ENCODE results near the gene GPRASP3.

The GPRASP3 gene

DNA sequence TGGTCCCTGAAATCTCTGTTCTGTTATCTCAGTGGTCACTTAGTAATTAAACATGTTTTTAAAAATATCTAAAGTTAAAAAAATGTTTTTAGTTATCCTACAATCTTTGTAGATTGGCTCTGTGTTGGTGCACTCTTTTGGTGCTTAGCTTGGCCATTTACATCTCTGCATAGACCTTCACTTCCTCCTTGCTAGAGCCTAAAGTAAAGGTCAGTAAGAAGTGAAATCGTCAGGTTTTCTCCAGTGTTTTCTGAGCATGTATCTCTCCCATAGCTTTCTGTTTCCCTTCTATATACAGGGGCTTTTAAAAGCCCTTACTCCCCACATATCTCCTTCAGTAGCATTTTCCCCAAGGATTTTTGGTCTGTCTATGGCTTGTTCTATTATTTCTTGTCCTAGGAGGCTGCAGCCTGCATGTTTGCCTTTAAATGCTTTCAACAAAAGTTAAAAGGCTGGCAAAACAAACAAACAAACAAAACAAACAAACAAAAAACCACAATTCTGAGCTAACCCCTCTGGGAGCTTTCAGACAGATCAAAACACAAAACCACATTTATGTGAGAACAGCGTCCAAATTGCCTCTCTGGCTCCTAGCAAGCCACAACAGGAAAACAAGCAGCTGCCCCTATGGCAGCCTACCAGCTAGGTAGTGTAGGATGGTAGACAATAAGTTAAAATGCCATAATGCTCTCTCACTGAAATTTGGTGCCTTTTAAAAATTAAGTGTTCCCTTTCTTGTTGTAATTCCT lies 35.6 kb upstream of the GPRASP3 start:
- Histone ChIP-seq H3K36me3 (ENCODE audit: control insufficient read depth, low read length) (no peaks in the 10 kb centered on the region), H3K27ac (ENCODE audit: low read depth, low read length) (no peak overlapping the region), H3K27me3 (ENCODE audit: control insufficient read depth, low read length) (no peaks in the 10 kb centered on the region), H3K79me2 (ENCODE audit: control insufficient read depth, low read length) (no peaks in the 10 kb centered on the region), H3K4me1 (ENCODE audit: control insufficient read depth, low read length) (no peaks in the 10 kb centered on the region), H3K4me2 (ENCODE audit: low read length) (no peak overlapping the region), H4K20me1 (ENCODE audit: control insufficient read depth, insufficient read depth, low read depth, low read length) (no peaks in the 10 kb centered on the region), H3F3A (ENCODE audit: control insufficient read depth, insufficient read depth) (no peaks in the 10 kb centered on the region), H3K9me2 (replicated peaks; ENCODE audit: control insufficient read depth, low read length) (no peaks in the 10 kb centered on the region), H3K4me3 (ENCODE audit: low read length) (no peak overlapping the region), H3K9me3 (ENCODE audit: control insufficient read depth, insufficient read depth, low read length) (no peaks in the 10 kb centered on the region)
- TF ChIP-seq, protein P1, sequence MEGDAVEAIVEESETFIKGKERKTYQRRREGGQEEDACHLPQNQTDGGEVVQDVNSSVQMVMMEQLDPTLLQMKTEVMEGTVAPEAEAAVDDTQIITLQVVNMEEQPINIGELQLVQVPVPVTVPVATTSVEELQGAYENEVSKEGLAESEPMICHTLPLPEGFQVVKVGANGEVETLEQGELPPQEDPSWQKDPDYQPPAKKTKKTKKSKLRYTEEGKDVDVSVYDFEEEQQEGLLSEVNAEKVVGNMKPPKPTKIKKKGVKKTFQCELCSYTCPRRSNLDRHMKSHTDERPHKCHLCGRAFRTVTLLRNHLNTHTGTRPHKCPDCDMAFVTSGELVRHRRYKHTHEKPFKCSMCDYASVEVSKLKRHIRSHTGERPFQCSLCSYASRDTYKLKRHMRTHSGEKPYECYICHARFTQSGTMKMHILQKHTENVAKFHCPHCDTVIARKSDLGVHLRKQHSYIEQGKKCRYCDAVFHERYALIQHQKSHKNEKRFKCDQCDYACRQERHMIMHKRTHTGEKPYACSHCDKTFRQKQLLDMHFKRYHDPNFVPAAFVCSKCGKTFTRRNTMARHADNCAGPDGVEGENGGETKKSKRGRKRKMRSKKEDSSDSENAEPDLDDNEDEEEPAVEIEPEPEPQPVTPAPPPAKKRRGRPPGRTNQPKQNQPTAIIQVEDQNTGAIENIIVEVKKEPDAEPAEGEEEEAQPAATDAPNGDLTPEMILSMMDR (IDR thresholded peaks at IDR 0.05; ENCODE audit: low read depth, low read length, poor library complexity, severe bottlenecking) = no peak
- no peak for TF ChIP-seq EZH2phosphoT487 (IDR thresholded peaks at IDR 0.05; ENCODE audit: borderline replicate concordance, low read length)

DNA sequence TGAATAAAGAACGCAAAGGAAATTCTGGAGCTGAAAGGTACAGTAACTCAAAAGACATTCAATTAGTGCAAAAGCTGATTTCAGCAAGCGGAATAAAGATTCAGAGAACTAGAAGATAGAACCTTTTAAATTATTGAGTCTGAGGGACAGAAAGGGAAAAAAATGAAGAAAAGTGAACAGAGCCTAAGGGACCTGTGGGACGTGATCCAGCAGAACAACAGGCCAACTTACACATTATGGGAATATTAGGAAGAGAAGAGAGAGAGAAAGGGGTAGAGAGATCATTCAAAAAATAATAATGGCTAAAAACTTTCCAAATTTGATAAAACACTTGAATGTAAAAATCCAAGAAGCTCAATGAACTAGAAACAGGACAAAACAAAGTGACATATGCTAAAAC lies 25.8 kb upstream of the GPRASP3 start:
- no peaks in the 10 kb centered on the region for H3K79me2 ChIP-seq (ENCODE audit: control insufficient read depth, low read length)
- H4K20me1 ChIP-seq (ENCODE audit: control insufficient read depth, insufficient read depth, low read depth, low read length) = no peaks in the 10 kb centered on the region
- no peaks in the 10 kb centered on the region for H3K9me3 ChIP-seq (ENCODE audit: control insufficient read depth, insufficient read depth, low read length)
- no peaks in the 10 kb centered on the region for H3K4me1 ChIP-seq (ENCODE audit: control insufficient read depth, low read length)
- no peak overlapping the region for H3K4me2 ChIP-seq (ENCODE audit: low read length)
- no peaks in the 10 kb centered on the region for H3F3A ChIP-seq (ENCODE audit: control insufficient read depth, insufficient read depth)
- no peak overlapping the region for H3K4me3 ChIP-seq (ENCODE audit: low read length)
- H3K27ac ChIP-seq (ENCODE audit: low read depth, low read length) = no peak overlapping the region
- TF ChIP-seq, protein P1 (IDR thresholded peaks at IDR 0.05; ENCODE audit: low read depth, low read length, poor library complexity, severe bottlenecking) = no peak
- no peak for TF ChIP-seq EZH2phosphoT487 (IDR thresholded peaks at IDR 0.05; ENCODE audit: borderline replicate concordance, low read length)
- no peaks in the 10 kb centered on the region for H3K9me2 ChIP-seq (replicated peaks; ENCODE audit: control insufficient read depth, low read length)
- H3K36me3 ChIP-seq (ENCODE audit: control insufficient read depth, low read length) = no peaks in the 10 kb centered on the region
- H3K27me3 ChIP-seq (ENCODE audit: control insufficient read depth, low read length) = no peaks in the 10 kb centered on the region

GRCh38 chrX:102696306-102696705 lies 24.2 kb upstream of the GPRASP3 start:
- H3K27me3 ChIP-seq (ENCODE audit: control insufficient read depth, low read length) = no peaks in the 10 kb centered on the region
- H4K20me1 ChIP-seq (ENCODE audit: control insufficient read depth, insufficient read depth, low read depth, low read length) = no peaks in the 10 kb centered on the region
- no peaks in the 10 kb centered on the region for H3K9me2 ChIP-seq (replicated peaks; ENCODE audit: control insufficient read depth, low read length)
- no peaks in the 10 kb centered on the region for H3K9me3 ChIP-seq (ENCODE audit: control insufficient read depth, insufficient read depth, low read length)
- TF ChIP-seq EZH2phosphoT487 (IDR thresholded peaks at IDR 0.05; ENCODE audit: borderline replicate concordance, low read length) = no peak
- TF ChIP-seq, protein P1 (IDR thresholded peaks at IDR 0.05; ENCODE audit: low read depth, low read length, poor library complexity, severe bottlenecking) = no peak
- no peak overlapping the region for H3K4me2 ChIP-seq (ENCODE audit: low read length)
- no peaks in the 10 kb centered on the region for H3F3A ChIP-seq (ENCODE audit: control insufficient read depth, insufficient read depth)
- H3K36me3 ChIP-seq (ENCODE audit: control insufficient read depth, low read length) = no peaks in the 10 kb centered on the region
- no peak overlapping the region for H3K4me3 ChIP-seq (ENCODE audit: low read length)
- H3K27ac ChIP-seq (ENCODE audit: low read depth, low read length) = no peak overlapping the region
- H3K79me2 ChIP-seq (ENCODE audit: control insufficient read depth, low read length) = no peaks in the 10 kb centered on the region
- no peaks in the 10 kb centered on the region for H3K4me1 ChIP-seq (ENCODE audit: control insufficient read depth, low read length)
